Measurements from ENCODE around the gene NADK2. TPM values are rescaled to one million over a fixed set of nuclear protein-coding genes. Genes with fewer than 3 reads are reported as not detected.

Gene NADK2
- total and polyA plus RNA-seq, 2 donors (not counting 3 experiments of a cell fraction or from before 2014, with no cell fraction given) = 4.0 to 20.3 TPM

DNA sequence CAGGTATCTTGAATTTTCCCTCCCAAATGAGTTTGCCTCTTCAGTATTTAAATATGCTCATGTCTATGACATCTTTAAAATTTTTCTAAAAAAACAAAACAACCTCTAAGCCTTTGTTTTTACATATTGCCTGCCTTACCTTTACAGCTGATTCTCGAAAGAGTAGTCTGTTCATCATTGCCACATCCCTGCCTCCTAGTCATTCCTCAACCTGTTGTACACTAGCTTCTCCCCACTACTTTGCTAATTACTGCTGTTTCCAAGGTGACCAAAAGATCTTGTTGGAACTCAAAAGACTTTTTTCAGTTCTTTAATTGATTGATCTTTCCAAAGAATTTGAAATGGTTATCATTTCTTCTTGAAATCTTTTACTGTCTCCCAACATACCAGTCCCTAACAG lies 1.9 kb upstream of the NADK2 start:
- ChIA-PET POLR2A (no interaction called here), CTCF (interaction anchor here (1.0 to 1.1 kb wide), 2 partner anchors 26 to 263 kb away, joined by 3 to 5 read pairs; no protein-coding TSS in a partner anchor)
- H3K36me3 ChIP-seq (ENCODE audit: control insufficient read depth in 2 of 2, extremely low read depth in 1 of 2, insufficient read depth in 2 of 2, low read length in 2 of 2) = no peaks in the 10 kb centered on the region
- no peak overlapping the region for H2AFZ ChIP-seq (ENCODE audit: low read depth, low read length)
- no peak overlapping the region for H3K4me2 ChIP-seq (ENCODE audit: insufficient read depth, low read length)
- no peaks in the 10 kb centered on the region for H4K20me1 ChIP-seq (replicated peaks; ENCODE audit: control insufficient read depth, extremely low read depth, insufficient read depth, low read length)
- no peak overlapping the region for H3K4me3 ChIP-seq (replicated peaks in 1 of 3; ENCODE audit: insufficient read depth in 1 of 3, low read depth in 1 of 3, low read length in 3 of 3)
- DNase-seq (ENCODE audit: low read depth, low spot score) (no peak), FAIRE-seq (no peak)
- BruUV-seq (replicated peaks) = no TSS peak
- H3K27ac ChIP-seq (ENCODE audit: insufficient read depth, low read depth, low read length) = no peak overlapping the region
- H3K27me3 ChIP-seq (ENCODE audit: control insufficient read depth in 2 of 2, insufficient read depth in 2 of 2, low read length in 2 of 2) = no peaks in the 10 kb centered on the region
- H3K9ac ChIP-seq (replicated peaks; ENCODE audit: extremely low read depth, insufficient read depth, low read length) = no peak overlapping the region
- dilution Hi-C loops (cut with MboI; ENCODE audit: extremely low pct_ligation_motif_present, low sequenced_read_pairs) (no loop called here), intact Hi-C loops (cut with micrococcal nuclease) (loop anchor here (5.0 to 10.0 kb wide), 2 partner anchors 331 to 634 kb away; partner anchors contain the start of gene NIPBL)
- no peaks in the 10 kb centered on the region for H3K9me1 ChIP-seq (replicated peaks; ENCODE audit: control insufficient read depth, extremely low read depth, insufficient read depth, low read length)
- no peak for TF ChIP-seq POLR2AphosphoS5 (IDR thresholded peaks at IDR 0.05; ENCODE audit: insufficient read depth, low read depth, low read length)
- TF ChIP-seq GATA2 (IDR thresholded peaks at IDR 0.05; ENCODE audit: insufficient read depth, insufficient read length, low read depth, low read length) = no peak
- no peak for TF ChIP-seq MYC (IDR thresholded peaks at IDR 0.05; ENCODE audit: low read depth, low read length)
- no peak for TF ChIP-seq EZH2 (IDR thresholded peaks at IDR 0.05; ENCODE audit: borderline replicate concordance, low read depth, low read length, severe bottlenecking)
- no peak for TF ChIP-seq JUN (IDR thresholded peaks at IDR 0.05; ENCODE audit: borderline replicate concordance, insufficient read depth, insufficient read length, low read depth)
- TF ChIP-seq FOS (IDR thresholded peaks at IDR 0.05; ENCODE audit: borderline replicate concordance, insufficient read depth, low read length) = no peak
- TF ChIP-seq POLR2A (IDR thresholded peaks at IDR 0.05; ENCODE audit: low read depth, low read length) = no peak
- TF ChIP-seq, protein P1, sequence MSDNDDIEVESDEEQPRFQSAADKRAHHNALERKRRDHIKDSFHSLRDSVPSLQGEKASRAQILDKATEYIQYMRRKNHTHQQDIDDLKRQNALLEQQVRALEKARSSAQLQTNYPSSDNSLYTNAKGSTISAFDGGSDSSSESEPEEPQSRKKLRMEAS (IDR thresholded peaks at IDR 0.05; ENCODE audit: insufficient read depth, insufficient read length) = no peak
- TF ChIP-seq, protein P2, sequence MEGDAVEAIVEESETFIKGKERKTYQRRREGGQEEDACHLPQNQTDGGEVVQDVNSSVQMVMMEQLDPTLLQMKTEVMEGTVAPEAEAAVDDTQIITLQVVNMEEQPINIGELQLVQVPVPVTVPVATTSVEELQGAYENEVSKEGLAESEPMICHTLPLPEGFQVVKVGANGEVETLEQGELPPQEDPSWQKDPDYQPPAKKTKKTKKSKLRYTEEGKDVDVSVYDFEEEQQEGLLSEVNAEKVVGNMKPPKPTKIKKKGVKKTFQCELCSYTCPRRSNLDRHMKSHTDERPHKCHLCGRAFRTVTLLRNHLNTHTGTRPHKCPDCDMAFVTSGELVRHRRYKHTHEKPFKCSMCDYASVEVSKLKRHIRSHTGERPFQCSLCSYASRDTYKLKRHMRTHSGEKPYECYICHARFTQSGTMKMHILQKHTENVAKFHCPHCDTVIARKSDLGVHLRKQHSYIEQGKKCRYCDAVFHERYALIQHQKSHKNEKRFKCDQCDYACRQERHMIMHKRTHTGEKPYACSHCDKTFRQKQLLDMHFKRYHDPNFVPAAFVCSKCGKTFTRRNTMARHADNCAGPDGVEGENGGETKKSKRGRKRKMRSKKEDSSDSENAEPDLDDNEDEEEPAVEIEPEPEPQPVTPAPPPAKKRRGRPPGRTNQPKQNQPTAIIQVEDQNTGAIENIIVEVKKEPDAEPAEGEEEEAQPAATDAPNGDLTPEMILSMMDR (IDR thresholded peaks at IDR 0.05; ENCODE audit: extremely low read depth in 1 of 2, insufficient read depth in 1 of 2, low read depth in 1 of 2, low read length in 2 of 2) = no peak
- peaks cover 13% of the 10 kb centered on the region for H3K4me1 ChIP-seq (ENCODE audit: control insufficient read depth, extremely low read depth, insufficient read depth, low read length)
- no peaks in the 10 kb centered on the region for H3K9me3 ChIP-seq (replicated peaks; ENCODE audit: control insufficient read depth, insufficient read depth, low read length)
- peaks cover 6% of the 10 kb centered on the region for H3K79me2 ChIP-seq (ENCODE audit: control insufficient read depth, insufficient read depth, low read length)

Measured in endothelial cell of umbilical vein (primary cell).